NCI-H146 (cell line): ENCODE results near the gene CCSER1.
"Not testable (repeated sequence)": the region's sequence is repeated elsewhere in the genome, so short reads cannot be mapped to it uniquely, and the experiment has no call there.

Source experiments
- DNase-seq: peaks from one replicate; lab custom pipeline; 2025; lab: John Stamatoyannopoulos, UW

The CCSER1 gene

DNA sequence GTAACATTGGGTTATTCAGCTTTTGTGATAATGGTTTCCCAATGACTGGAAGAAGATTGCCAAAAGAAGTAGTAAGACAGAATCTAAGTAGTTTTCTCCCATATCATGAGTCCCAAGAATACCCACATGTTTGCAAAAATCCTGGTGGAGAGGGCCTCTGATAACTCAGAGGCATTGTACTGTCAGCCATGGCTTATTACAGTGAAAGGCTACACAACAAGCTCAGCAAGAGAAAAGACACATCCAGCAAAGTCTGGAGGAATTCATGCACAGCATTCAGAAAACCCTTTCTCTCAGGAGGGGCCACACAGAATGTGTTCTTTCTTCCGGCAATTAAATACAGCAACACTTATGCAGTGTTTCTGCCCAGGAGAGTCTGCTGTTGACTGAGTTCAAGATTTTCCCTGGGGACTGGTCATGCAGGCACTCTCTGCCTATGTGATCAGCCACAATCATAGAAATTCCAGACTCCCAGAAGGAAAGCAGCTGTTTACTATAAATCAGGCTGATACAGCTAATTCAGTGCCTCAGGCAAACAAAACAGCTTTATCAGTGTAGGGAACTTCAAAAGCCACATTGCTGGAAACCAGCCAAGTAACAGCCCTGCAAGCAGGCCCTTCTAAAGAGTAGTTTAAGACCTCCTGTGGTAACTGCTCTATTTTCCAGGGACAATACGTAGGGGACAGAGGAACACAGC is 937.1 kb downstream of the CCSER1 start:
- no peak for DNase-seq

DNA sequence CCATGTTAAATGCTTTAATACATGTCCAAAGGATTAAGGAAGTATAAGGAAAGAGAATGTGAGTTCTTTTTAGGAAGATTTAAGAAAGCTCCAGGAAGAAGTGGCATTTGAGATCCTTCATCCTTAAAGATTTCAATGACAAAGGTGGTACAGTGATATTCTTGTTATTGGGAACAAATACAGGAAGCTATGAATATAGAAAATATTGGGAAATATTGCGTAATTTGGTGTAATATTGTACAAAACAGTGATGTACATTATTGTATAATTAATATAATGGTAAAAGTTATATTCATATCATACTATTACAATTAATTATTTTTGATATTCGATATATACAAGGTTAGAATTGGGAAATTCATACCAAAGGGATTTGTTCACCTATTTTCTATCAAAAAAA is 937.9 kb downstream of the CCSER1 start:
- no peak for DNase-seq

DNA sequence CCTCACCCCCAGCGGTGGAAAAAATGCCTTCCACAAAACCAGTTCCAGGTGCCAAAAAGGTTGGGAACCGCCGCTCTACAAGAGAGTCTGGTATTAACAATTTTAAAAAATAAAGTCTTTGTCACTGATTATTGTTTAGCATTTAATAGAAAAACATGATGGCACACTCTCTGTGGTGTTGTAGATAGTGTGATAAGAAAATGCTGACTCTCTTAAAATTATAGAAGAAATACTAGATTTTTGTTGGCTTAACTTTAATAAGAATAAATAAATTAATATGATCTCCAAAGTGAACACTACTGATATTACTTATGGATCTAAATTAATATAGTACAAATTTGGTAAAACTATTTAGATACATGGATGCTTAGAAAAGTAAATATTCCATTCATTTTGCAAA is 943.5 kb downstream of the CCSER1 start:
- DNase-seq = no peak

DNA sequence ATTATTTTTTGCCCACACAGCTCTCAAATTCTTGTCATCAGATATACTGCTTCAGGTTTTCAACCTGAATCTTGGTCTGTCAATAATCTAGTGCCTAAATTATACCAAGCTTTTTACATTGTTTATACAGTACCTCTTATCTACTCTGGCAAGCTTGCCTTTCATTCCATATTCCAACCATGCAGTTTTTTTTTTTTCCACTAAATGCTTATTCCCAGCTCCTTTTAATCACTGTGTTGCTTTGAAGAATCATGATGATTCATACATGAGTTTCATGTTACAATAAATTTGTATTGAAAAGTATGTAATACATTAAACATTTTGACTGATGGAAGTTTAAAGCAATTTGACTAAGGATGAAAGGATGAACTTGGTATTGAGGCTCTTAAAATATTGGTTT is 949.0 kb downstream of the CCSER1 start:
- no peak for DNase-seq

DNA sequence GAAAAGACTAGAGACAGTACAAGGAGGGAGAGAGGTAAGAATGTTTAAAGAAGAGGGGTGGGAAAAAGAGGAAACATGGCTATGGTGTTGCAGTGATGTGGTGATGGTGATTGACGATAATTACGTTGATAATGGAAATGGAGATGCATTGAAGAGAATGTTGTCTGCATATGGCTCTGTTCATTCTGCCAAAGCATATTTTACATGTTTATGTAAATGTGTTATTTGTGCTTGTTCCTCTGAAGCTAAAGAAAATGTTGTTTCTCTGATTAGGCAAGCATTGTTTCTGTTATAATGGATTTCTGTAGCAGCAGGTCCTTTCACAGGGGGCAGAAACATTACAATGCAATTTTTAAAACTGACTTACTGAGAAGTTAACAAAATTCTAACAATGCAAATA is 958.8 kb downstream of the CCSER1 start:
- no peak for DNase-seq

DNA sequence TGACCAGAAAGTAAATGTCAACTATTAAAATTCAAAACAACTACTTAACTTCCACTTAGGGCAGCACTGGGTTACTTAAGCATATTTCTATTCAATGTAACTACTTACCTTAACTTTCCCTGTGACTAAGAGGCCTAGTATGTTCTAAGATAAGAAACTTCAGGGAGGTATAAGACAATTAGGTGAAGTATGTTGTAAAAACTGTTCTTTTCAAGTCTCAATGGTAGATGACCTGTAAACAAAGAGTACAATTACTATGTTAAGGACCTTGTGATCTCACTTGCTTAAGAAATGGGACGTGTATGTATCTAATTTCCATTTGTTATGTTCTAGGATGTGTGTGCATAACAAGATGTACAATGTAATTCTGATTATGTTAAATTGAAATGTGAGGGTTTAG is 960.5 kb downstream of the CCSER1 start:
- no peak for DNase-seq

DNA sequence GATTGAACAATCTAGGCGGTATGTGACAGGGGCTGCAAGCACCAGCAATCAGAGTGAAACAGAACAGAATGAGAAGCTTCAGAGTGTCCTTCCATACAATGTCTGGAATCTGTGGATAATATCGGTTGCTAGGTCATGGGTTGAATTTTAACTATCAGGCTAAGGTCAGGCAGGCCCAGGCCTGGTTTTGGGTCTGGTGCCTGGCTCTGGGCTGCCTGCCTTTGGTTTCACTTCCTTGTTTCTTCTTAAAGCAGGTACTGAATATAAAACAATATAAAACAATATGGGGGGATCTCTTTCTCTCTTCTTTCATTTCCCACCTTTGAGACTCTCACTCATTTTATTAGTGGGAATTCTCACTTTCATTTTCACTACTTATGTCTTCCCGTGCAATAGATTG is 962.0 kb downstream of the CCSER1 start:
- DNase-seq = no peak

DNA sequence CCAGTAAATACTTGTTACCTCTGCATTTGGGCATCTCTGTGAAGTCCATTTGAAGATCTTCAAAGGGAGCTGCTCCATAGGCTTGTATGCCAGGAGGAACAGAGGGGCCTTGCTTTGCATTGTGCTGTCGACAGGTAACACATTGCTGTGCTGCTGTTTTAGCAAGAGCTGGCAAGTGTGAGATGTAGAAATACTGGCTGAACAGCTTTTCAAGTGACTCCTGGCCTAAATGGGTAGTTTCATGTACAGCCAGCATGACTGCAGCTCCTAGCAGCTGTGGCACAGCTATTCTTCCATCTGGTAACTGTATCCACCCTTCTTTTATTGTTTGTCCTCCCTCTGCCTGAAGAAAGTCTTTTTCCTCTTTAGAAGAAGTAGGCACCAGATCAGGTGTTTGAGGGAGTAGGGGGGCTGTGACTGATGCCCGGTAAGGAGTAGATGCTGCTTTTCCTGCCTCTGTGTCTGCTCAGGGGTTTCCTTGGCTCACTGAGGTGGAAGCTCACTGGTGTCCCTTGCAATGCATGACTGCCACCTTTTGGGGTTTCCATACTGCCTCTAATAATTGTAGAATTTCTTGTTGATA is 965.3 kb downstream of the CCSER1 start:
- DNase-seq = no peak

DNA sequence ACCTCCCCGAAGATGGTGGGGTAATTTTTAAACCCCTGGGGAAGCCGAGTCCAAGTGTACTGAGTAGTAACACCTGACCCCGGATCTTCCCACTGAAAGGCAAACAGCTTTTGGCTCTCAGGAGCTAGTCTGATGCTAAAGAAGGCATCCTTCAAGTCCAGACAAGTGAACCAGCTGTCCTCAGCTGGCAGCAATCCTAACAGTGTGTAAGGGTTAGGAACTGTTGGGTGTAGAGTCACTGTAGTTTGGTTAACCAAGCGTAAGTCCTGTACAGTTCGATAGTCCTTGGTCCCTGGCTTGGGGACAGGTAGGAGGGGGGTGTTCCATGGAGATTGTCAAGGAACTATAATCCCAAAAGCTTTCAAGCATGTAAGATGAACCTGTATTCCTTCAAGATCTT is 967.0 kb downstream of the CCSER1 start:
- not testable (repeated sequence) for DNase-seq

DNA sequence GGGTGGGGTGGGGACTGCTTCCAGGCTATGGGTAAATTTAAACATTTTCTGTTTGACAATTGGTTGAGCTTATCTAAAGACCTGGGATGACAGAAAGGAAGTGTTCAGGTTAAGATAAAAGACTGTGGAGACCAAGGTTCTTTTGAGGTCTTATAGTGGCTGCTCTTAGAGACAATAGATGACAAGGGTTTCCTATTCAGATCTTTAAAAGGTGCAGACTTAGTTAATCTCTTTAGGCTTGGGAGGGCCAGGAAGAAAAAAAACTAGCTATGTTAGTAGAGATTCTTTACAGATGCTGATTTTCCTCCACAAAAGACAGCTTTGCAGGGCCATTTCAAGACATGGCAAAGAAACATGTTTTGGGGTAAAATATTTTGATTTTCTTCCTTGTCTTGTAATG is 972.5 kb downstream of the CCSER1 start:
- DNase-seq = no peak

DNA sequence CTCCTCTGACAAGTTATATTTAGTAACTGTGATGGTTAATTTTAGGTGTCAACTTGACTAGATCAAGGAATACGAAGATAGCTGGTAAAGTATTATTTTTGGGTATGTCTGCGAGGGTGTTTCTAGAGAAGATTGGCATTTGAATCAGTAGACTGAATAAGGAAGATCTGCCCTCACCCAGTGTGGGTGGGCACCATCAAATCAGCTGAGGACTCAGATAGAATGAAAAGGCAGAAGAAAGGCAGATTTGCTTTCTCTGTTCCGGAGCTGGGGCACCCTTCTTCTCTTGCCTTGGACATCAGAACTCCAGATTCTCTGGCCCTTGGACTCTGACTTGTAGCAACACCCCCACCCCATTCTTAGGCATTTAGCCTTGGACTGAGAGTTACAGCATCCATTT is 981.6 kb downstream of the CCSER1 start:
- no peak for DNase-seq

DNA sequence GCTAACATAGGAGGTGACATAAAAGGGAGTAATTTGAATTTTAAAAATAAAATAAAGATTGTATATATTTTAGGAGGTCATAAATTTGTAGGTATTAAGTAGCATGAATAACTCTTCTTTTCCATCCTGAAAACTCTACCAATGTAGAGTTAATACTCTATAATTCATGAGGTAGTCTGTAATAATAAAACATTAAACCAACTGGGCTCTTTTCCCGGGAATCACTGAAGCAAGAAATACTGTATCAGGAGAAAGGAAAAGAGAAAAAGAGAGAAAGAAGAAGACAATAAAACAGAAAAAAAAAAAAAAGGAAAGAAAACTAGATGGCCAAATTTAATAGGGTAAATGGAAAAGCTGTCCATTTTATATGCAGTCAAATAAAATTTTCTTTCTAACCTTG is 984.4 kb downstream of the CCSER1 start:
- no peak for DNase-seq

DNA sequence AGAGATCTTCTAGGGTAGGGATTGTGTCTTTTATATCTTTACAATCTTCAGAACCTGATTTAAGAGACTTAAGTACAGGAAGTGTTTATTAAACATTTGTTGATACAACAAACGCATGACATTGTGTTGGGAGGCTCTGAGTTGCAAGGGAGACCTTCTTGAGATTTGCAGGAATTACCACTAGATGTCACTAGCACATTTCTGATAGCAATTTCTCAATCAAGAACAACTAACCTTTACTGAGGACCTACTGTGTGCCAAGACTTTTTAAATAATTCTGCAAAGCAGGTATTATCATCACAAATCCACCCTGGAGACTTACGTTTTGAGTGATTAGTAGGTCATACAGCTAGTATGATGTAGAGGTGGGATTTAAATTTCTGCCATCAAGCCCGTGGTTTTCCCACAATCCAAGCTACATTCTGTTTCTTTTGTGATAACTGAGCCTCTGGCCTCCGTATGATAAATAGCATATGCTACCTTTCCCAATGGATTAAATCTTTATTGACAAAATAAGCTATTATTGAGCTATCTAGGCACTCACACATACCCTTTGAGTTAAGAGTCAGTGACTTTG is 986.0 kb downstream of the CCSER1 start:
- DNase-seq = no peak

DNA sequence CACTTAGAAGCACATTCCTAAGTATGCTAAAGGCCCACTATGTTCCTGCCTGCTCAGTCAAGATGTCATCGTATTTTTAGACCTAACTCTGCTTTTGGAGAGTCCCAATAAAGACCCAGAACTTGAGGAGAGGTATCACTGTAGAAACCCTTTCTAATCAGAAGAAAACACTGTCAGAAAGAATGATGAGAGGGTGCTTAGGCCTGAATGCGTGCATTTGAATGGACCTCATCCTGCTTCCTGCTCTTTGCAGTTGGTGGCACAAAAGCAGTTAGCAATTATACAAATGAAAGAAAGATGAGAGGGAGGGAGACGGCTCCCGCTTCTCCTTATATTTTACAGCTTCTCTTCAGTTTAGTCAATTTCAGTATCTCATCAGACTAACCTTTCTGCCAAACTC is 987.2 kb downstream of the CCSER1 start:
- DNase-seq = no peak

DNA sequence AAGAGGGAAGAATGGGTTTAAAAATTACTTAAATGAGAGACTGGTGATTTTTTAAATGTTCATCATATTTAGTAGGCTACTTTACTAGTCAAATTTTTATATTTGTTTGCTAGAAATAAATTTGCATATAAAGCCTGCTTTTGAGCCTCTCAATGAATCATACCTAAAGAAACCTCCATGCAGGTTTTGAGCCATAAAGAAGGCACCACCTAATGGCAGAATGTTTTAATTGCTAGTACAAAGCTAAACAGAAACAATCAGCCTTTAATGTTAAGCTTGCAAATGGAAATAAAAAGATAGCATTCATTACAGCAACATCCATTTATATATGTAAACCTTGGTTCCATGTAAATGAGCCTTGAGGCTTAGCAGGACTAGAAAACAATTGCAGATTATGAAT is 989.7 kb downstream of the CCSER1 start:
- no peak for DNase-seq

DNA sequence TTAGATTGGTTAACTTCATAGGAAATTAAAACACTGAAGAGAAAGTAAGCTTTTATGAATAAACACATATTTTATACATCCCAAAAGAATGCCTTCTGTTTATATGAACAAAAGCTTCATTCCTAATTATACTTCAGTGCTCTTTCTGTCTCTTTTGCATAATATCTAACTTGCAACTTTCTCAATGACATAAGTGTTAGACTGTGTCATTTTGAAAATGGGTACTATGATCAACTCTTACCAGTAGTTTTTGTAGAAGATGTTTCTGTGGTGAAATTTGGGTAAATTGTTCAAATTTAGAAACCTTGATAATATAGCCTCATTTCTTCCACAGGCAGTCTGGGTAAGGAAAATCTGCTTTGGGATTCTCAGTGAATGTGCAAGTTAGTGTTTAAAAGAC is 991.4 kb downstream of the CCSER1 start:
- no peak for DNase-seq

DNA sequence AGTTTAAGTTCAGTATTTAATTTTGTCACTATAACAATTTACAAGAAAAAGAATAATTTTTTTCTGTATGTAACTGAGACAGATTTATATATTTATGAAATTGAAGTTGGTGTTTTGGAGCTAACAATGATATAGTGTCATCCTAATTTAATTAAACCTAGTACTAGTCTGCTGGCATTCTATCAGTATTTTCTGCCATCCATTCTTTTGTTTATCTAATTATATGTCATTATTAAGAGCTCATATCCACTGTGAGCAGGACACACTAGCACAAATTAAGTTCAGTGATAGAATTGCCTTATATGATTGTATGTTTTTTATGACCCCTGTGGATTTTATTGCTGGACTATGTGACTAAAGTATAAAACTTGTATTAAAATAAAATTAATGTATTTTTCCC is 996.5 kb downstream of the CCSER1 start:
- no peak for DNase-seq

DNA sequence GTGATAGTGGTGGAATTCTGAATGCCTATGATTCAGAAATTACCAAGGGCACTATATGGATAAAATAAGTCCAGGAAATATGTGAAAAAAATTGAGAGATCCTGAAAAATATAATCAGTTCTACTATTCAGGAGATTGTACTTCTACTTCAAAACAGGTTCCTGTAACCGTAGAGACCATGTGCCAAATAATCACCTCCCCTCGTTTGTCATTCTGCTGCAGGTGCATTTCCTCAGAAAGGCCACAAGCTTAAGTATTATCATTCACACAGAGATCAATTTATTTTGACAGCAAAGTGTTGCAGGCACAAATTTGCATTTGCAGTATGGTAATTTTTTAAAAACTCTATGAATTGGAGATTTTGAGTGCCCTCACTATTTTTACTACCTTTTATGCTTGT is 1000.0 kb downstream of the CCSER1 start:
- no peak for DNase-seq

DNA sequence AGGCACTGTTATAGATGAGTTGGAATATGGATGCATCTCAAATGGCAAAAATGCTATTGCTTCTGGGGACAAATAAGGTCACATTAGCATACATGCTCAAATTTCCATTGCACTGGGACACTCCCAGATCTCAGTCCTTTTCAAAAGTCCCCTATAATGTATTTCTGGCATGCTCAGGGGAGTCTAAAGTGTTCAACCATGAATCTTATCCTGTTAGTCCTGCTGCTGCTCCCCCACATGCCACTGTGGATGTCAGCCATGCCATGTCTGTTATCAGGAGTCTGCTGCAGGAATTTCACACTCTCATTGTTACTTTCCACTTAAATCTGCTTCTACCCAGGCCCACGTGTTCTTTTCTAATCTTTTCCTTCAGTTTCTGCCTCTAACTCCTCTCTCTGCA is 1000.6 kb downstream of the CCSER1 start:
- DNase-seq = no peak

DNA sequence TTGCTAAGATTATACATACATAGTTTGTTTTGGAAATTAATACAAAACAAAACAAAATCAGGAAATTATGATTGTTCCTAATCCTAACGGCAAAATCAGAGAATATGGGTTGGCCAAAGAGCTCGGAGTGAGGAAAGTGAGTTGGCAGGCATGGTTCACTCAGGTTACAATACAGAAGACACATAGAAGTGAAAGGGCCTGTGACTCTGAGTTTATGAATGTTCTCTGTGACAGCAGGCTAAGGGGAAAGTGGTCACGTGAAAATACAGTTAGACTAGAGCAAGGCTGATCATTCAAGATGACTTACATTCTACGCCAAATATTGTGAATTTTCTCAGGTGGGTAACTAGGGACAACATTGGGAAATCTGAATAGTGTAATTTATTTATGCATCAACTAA is 1001.3 kb downstream of the CCSER1 start:
- no peak for DNase-seq

DNA sequence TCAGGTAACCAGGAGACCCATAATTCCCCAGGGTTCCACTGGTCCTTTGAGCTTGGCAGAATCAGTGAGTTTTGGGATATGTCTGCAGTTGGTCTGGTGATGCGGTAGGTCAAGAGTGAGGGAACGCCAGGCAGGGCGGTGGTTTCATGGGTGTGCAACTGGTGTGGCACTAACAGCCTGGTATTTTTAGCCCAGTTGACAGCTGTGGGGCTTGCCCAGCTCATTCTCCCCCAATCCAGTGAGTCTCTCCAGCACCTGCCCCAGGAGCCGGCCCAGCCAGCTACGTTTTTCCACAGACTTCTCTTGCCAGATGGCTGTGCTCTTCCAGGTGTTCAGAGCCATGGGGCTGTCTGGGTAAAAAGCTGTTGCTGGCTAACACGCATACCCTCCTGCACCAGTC is 1019.9 kb downstream of the CCSER1 start:
- no peak for DNase-seq

DNA sequence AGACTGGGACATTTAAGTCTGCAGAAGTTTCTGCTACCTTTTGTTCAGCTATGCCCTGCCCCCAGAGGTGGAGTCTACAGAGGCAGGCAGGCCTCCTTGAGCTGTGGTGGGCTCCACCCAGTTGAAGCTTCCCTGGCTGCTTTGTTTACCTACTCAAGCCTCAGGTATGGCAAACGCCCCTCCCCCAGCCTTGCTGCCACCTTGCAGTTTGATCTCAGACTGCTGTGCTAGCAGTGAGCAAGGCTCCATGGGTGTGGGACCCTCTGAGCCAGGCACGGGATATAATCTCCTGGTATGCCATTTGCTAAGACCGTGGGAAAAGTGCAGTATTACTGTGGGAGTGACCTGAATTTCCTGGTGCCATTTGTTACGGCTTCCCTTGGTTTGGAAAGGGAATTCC is 1026.8 kb downstream of the CCSER1 start:
- DNase-seq = not testable (repeated sequence)

DNA sequence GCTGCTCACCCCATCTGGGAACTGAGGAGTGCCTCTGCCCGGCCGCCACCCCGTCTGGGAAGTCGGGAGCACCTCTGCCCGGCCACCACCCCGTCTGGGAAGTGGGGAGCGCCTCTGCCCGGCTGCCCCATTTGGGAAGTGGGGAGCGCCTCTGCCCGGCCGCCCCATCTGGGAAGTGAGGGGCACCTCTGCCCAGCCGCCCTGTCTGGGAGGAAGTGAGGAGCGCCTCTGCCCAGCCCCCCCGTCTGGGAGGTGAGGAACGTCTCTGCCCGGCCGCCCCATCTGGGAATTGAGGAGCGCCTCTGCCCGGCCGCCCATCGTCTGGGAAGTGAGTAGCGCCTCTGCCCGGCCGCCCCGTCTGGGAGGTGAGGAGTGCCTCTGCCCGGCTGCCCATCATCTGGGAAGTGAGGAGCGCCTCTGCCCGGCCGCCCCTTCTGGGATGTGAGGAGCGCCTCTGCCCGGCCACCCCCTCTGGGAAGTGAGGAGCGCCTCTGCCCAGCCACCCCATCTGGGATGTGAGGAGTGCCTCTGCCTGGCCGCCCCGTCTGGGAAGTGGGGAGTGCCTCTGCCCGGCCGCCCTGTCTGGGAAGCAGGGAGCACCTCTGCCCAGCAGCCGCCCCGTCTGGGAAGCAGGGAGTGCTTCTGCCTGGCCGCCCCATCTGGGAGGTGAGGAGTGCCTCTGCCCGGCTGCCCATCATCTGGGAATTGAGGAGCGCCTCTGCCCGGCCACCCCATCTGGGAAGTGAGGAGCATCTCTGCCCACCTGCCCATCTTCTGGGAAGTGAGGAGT is 1040.9 kb downstream of the CCSER1 start:
- DNase-seq = not testable (repeated sequence)
